ACHN (cell line): ENCODE data around the gene FANCC.

Experiments used
- DNase-seq: peaks from one replicate; pipeline ENCODE4 v3.0.0-alpha.2; 2015
- in situ Hi-C: cut with HindIII; loops from 2 replicates; pipeline ENCODE4 v1.10.0; 2017; ENCODE audit warnings: low sequenced_read_pairs, low pct_ligation_motif_present, low pct_unique_long_range_greater_than_20kb

The FANCC gene

GRCh38 chr9:95138474-95138873 lies 179.0 kb downstream of the FANCC start:
- DNase-seq, result no peak

GRCh38 chr9:95137587-95138145 lies 179.8 kb downstream of the FANCC start:
- no peak for DNase-seq
- in situ Hi-C loops, result no loop called here

More at GRCh38 chr9:95138474-95138873, 179.0 kb downstream of the FANCC start:
- in situ Hi-C loops, result no loop called here

GRCh38 chr9:95135756-95136155 lies 181.8 kb downstream of the FANCC start:
- in situ Hi-C loops, result no loop called here

DNA sequence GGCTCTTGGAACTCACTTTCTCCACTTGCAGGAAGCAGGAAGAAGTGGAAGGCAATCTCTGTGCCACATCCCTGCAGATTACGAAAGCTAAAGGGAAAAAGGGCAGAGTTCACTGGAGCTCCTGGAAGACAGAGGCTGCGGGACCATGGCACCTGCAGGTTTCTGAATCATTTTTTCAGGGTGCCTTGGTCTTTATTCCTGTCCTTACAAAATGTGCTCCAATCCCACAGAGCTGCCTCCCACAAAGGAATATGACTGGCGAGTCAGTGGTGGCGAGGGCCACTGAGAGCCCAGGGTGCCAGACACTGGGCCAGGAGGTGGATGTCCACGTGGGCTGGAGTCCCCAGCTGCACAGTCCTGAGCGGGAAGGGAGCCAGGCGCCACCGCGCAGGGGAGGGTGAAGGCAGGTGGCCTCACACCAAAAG lies 183.0 kb downstream of the FANCC start:
- in situ Hi-C loops, result no loop called here
- no peak for DNase-seq

More at GRCh38 chr9:95135756-95136155, 181.8 kb downstream of the FANCC start:
- no peak for DNase-seq

- in situ Hi-C loops, result no loop called here
- DNase-seq, result no peak
These were observed 184.2 kb downstream of the FANCC start for GRCh38 chr9:95133325-95133705.

DNA sequence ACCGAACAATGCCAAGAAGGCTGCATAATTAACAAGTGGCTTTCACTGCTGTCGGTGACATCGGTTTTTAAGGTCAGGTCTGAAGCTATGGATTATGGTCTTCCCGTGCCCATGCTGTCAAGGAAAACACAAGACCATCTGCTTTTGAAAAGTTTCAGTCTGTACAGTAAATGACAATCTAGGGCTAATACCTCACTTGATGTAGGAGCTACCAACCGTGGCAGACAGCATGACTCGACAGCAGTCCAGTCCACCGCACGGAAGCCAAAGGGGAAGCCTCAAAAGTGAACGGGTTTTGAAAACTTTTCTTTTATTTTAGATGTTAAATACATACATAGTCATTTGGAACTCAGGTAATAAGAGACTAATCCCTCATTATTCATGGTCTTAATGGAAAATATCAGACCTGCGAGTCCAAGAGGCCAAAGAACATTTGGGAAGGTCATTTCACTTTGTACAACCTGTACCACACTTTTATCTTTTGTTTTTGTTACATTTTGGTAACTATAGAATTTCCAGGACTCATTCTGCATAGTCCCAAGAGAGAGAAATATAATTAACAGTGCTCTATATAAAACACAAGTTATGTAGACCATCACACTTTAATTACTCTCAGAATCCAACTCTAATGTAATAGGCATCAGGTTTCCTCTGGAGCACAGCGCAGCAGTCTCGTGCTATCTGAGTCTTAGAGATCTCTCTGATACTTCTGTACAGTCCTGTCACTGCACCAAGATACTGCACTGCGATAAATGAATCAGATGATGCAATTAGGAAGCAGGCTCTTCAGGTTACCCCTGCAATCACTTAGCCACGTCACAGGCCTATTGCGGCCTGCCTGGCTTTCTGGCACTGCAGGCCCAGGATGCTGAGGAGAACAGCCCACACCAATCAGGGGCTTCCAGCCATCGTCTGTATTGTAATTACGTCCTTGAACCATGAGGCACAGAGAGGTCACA lies 184.9 kb downstream of the FANCC start:
- in situ Hi-C loops, result no loop called here
- DNase-seq, result peak; percentile 30

- in situ Hi-C loops, result no loop called here
- peak; percentile 57 for DNase-seq
These were observed 186.2 kb downstream of the FANCC start for GRCh38 chr9:95131023-95131943.

DNA sequence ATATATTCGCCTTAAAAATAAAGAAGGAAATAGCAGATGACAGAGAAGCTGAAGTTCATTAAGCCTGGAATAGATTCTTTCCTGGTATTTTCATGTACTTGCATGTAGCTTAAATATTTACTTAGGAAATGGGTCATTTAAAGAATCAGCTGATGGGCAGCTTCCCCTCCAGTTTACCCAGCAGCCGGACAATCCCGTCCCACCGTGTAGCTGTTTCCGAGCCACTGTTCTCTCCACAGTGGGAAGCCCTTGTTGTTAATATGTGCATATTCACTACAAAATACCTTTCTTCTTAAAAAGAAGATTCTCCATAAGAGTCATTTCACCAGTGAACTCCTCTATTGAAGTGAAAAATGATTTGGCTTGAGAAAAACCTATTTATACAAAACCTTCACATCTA lies 187.0 kb downstream of the FANCC start:
- no peak for DNase-seq
- in situ Hi-C loops, result no loop called here

GRCh38 chr9:95129476-95130291 lies 187.8 kb downstream of the FANCC start:
- in situ Hi-C loops, result no loop called here
- no peak for DNase-seq

GRCh38 chr9:95128177-95128524 lies 189.4 kb downstream of the FANCC start:
- in situ Hi-C loops, result no loop called here
- no peak for DNase-seq

GRCh38 chr9:95127249-95128176 lies 190.0 kb downstream of the FANCC start:
- in situ Hi-C loops, result no loop called here
- peak; percentile 77 for DNase-seq

GRCh38 chr9:95126739-95127138 lies 190.8 kb downstream of the FANCC start:
- in situ Hi-C loops, result no loop called here
- DNase-seq, result no peak

GRCh38 chr9:95125652-95126051 lies 191.9 kb downstream of the FANCC start:
- no peak for DNase-seq
- in situ Hi-C loops, result no loop called here

- DNase-seq, result no peak
- in situ Hi-C loops, result no loop called here
These were observed 192.7 kb downstream of the FANCC start for GRCh38 chr9:95124582-95125367.

DNA sequence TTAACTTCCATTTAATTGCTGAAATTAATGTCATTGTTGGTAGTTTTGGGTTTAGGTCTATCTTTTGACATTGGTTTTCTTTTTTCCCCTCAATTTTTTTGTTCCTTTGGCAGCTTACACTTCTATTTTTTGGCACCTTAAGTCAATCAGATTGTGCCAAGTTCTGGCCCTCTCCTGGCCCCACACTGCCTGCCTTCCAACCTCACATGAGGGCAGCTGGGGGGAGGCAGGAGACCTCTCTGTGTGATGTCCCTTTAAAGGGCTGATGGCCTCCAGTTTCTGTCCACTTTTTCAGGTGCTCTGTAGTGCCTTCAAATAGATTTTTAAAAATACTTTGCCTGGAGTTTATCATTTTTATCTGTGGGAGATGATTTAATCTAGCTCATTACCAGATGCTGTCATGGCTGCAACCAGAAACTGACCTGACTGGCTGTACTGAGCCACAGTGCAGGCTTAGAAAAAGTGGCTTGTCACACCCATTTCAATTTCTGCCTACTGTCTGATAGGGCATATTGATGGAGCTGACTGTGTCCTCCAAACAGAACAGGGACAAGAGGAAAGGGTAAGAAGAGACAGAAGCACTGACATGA lies 196.6 kb downstream of the FANCC start:
- in situ Hi-C loops, result no loop called here
- no peak for DNase-seq

- no peak for DNase-seq
- in situ Hi-C loops, result no loop called here
These were observed 198.9 kb downstream of the FANCC start for GRCh38 chr9:95118596-95118995.
